OCI-LY1 (cell line): ENCODE data around the gene PPP2R2D.

ENCODE experiments used
- CTCF ChIP-seq: fragments of 200-600 bp; sonication (generic), shearing (Covaris generic); IDR thresholded peaks from 2 replicates; pipeline ENCODE4 v1.5.1; 2017; ENCODE audit warnings: mild to moderate bottlenecking, antibody characterized with exemption, low read length, moderate library complexity, mixed read lengths
- EZH2 ChIP-seq: fragments of 200-600 bp; sonication (generic), shearing (Covaris generic); IDR thresholded peaks from 2 replicates; pipeline ENCODE4 v1.8.0; 2017; ENCODE audit warnings: borderline replicate concordance, mixed run types, mild to moderate bottlenecking, antibody characterized with exemption, low read length, moderate library complexity, mixed read lengths

GRCh38 chr10:131900350-131901152 is at the start of gene PPP2R2D:
- no peak for TF ChIP-seq CTCF
- TF ChIP-seq EZH2: no peak
